SK-MEL-5 (cell line): ENCODE measurements around the gene WDR73. TPM values are rescaled to one million over a fixed set of nuclear protein-coding genes. Genes with fewer than 3 reads are reported as not detected.

ENCODE experiments used
- DNase-seq: peaks from one replicate; pipeline ENCODE4 v3.0.0-alpha.2; 2016; ENCODE audit warnings: low read depth, low spot score
- in situ Hi-C: cut with HindIII; loops from 2 replicates; pipeline ENCODE4 v1.10.0; 2016; ENCODE audit warnings: low sequenced_read_pairs, high pct_unique_total_duplicates, low pct_unique_long_range_greater_than_20kb
- total RNA-seq: library from RNA; depleted of rRNA; stranded (reverse); fragments of >200 nt; shearing (Covaris generic); gene quantifications from 2 replicates; pipeline ENCODE4 v1.2.3, GENCODE V29; 2014

WDR73 gene
- total RNA-seq, 1 experiment from 2014 or later: 31.5 TPM

DNA sequence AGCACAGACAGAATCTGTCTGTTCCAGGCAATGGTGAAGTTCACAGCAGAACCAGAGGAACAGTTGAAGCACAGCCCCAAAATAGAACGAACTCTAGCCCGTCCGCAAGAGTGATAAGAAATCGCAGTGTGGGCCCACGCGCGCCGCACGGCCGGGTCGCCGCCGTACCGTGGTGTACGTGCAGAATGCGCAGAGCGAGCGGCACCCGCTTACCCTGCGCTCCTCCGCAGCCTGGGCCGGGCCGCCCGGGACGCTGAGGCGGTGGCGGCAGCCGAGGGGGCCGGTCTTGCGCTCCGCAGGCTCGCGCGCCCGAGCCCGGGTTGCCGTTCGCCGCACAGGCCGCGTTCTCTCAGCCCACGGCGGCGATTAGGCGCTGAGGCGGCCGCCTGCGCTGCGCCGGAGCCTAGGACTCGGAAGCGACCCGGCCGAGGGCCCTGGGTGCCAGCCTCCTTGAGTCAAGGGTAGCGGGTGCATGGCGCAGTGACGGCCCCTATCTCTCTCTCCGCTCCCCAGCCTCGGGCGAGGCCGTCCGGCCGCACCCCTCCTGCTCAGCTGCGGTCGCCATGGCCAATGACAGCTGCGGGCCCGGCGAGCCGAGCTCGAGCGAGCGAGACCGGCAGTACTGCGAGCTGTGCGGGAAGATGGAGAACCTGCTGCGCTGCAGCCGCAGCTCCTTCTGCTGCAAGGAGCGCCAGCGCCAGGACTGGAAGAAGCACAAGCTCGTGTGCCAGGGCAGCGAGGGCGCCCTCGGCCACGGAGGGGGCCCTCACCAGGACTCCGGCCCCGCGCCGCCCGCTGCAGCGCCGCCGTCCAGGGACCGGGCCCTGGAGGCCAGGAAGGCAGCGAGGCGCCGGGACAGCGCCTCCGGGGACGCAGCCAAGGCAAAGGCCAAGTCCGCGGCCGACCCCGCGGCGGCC is 20.5 kb downstream of the WDR73 start:
- in situ Hi-C loops: no loop called here
- peak; percentile 11 for DNase-seq

DNA sequence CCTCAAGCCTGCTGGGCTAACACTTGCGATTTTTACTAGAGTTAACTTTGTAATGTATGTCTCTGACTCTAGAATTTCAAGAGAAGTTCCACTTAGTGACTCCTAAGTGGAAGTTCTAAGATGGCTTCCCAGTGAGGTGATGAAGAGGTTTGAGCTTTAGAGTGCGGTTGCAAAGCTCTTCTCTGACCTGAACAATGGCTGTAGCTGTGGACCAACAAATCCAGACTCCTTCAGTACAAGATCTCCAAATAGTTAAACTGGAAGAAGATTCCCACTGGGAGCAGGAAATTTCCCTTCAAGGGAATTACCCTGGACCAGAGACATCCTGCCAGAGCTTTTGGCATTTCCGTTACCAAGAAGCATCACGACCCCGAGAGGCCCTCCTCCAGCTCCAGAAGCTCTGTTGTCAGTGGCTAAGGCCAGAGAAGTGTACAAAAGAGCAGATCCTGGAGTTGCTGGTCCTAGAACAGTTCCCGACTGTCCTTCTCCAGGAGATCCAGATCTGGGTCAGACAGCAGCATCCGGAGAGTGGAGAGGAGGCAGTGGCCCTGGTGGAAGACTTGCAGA is 22.3 kb downstream of the WDR73 start:
- no peak for DNase-seq
- in situ Hi-C loops: no loop called here

DNA sequence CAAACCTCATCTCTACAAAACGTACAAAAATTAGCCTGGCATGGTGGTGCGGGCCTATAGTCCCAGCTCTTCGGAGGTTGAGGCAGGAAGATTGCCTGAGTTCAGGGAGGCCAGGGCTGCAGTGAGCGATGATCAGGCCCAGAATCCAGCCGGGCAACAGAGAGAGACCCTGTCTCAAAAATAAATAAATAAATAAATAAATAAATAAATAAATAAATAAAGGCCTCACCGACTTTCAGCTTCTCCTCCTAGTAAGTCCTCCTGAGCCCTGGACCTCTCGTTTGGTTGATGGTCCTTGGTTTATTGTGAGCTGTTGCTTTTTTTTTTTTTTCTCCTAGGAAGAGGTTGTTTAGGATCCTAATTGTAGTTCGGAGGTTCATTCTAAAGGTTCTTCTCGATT is 25.1 kb downstream of the WDR73 start:
- no peak for DNase-seq
- in situ Hi-C loops: no loop called here

DNA sequence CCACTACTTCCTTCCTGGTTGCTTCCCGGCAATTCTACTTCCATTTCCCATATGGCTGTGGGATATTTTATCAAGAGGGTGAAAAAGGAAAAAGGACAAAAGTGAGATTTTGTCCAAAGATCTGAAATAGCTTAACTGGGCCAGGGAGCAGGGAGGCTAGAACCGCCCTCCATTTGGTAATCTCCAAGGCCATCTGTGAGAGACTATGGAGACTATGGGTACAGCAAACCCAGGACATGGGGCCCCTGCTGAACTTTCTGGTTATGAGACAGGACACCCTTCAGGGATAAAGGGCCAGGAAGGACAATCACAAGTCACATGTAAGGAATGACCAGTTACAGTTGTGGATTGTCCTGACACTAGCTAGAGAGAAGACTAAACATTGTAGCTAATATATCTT is 29.0 kb downstream of the WDR73 start:
- in situ Hi-C loops: no loop called here
- DNase-seq: no peak

DNA sequence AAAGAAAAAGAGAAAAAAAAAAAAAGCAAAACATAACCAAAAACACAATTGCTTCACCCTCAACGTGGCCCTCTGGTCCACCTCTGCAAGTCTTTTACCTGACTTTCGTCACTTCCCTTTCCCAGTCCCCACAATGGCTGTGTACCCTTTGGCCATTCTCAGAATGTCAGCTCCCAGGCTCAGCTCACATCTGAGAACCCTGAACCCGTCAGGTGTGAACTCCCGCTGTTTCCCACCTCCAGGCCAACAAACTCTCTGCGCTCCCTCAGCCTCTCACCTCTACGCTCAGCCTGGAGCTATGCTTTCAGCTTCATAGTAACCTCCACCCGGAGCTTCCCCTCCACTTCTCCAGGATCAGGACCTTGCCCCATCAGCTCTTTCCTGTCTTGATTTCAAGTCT is 29.7 kb downstream of the WDR73 start:
- no peak for DNase-seq
- in situ Hi-C loops: no loop called here

DNA sequence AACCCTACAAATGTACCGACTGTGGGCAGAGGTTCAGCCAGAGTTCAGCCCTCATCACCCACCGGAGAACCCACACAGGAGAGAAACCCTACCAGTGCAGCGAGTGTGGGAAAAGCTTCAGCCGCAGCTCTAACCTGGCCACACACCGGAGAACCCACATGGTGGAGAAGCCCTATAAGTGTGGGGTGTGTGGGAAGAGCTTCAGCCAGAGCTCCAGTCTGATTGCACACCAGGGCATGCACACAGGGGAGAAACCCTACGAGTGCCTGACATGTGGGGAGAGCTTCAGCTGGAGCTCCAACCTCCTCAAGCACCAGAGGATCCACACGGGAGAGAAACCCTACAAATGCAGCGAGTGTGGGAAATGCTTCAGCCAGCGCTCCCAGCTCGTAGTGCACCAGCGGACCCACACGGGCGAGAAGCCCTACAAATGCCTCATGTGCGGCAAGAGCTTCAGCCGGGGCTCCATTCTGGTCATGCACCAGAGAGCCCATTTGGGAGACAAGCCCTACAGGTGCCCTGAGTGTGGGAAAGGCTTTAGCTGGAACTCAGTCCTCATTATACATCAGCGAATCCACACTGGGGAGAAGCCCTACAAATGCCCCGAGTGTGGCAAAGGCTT is 32.6 kb downstream of the WDR73 start:
- DNase-seq: no peak
- in situ Hi-C loops: no loop called here

DNA sequence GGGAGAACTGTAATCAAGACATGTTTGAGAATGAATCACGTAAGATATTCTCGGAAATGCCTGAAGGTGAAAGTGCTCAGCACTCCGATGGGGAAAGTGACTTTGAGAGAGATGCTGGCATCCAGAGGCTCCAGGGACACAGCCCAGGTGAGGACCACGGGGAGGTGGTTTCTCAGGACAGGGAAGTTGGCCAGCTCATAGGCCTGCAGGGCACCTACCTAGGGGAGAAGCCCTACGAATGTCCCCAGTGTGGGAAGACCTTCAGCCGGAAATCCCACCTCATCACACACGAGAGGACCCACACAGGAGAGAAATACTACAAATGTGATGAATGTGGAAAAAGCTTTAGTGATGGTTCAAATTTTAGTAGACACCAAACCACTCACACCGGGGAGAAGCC is 33.5 kb downstream of the WDR73 start:
- no peak for DNase-seq
- in situ Hi-C loops: no loop called here

DNA sequence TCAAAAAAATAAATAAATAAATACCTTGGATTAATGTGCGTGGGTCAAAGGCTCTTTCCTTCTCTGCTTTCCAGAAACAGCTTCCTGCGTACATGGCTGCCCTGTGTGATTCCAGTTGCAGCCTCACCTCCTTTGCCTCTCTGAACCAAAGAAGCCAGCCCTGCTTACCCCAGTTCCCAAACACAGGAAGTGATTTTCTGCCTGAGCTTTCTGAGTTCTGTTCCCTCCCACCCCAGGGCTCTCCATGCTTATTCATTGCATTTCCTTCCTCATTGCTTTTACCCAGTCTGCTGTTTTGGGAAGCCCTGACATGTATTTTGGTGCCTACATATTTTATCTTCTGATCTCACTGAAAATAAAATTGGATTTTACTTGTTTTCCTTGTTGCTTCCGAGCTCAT is 37.8 kb downstream of the WDR73 start:
- in situ Hi-C loops: no loop called here
- DNase-seq: no peak

DNA sequence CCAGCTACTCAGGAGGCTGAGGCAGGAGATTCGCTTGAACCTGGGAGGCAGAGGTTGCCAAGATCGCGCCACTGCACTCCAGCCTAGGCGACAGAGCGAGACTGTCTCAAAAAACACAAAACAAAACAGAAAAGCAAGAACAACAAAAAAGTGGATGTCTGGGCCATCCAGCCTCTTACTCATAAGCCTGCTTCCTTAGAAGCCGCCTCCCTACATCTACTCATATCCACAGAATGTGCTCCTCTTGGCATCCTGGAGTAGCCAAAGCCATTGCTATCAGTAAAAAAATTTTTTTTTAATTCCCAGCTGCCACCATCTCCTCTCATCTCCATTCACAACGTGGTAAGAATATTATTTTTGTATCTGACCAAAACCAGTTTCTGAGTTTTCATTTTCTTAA is 42.5 kb downstream of the WDR73 start:
- no peak for DNase-seq
- in situ Hi-C loops: no loop called here

DNA sequence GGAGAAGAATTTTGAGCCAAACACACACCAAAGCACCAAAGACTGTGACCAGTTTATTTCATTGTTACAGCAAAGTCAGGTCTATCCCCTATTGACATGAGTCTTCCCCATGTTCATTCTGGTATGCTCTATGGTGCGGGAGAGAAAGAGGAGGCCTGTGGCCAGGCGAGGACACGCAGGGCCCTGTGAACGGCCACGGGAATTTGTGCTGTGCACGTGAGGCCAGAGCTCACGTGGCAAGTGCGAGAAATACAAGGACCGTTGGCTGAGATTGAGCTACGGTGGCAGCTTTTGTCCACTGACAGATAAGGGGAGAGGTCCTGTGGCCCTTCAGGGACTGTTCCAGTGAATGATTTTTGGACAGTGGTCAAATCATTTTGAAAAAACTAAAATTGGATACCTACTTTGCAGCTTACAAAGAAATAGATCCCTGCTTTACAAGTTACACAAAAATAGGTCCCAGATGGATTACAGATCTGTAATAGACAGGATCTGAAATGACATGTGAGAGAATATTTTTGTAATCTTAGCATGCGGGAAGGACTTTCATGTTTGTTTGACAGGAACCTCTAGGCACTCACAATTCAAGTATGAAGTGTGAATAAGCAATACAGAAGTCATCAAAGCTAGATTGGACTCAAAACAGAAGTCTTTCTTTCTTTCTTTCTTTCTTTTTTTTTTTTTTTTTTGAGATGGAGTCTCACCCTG is 44.1 kb downstream of the WDR73 start:
- DNase-seq: no peak
- in situ Hi-C loops: no loop called here

DNA sequence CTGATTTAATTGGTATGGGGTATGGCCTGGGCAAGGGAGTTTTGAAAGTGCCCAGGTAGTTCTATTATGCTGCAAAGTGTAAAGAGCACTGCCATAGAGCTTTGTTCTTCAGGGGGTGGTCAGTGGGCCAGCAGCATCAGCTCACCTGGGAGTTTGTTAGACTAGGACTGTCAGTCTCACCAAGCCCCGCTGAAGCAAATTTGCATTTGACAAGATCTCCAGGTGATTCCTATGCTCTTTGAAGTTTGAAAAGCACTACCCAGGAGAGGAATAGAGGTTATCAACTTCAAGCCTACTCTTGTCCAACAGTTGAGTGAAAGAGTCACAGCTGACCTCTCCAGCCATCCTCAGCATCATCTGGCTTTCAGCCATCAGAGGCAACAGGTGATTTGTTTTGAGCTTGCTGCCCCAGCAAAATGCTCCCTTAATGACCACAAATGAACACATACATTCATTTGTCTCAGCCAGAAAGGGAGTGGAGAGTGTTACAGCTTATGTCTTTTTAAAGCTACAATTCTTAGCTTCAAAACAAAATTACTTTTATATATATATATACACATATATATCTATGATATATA is 45.3 kb downstream of the WDR73 start:
- no peak for DNase-seq
- in situ Hi-C loops: no loop called here

DNA sequence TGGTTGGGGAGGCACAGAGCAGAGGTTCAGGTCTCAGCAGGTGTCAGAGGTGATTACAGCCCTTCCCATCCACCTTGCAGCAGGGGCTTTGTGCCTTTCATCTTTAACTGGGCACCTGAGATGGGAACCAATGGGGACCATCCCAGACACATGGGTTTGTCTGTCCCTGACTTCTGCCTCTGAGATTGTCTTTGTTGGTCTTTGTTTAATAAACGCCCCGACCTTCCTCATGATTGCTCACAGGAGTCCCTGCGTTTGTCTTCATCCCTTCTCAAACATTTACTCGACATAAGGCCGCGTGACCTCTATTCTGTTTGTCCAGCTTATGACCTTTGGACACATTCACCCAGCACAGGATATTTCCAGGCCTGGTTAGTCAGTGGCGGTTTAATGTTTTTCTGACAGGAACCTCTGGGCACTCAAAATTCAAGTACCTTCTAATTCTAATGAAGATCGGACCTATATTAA is 47.4 kb downstream of the WDR73 start:
- DNase-seq: no peak
- in situ Hi-C loops: no loop called here

DNA sequence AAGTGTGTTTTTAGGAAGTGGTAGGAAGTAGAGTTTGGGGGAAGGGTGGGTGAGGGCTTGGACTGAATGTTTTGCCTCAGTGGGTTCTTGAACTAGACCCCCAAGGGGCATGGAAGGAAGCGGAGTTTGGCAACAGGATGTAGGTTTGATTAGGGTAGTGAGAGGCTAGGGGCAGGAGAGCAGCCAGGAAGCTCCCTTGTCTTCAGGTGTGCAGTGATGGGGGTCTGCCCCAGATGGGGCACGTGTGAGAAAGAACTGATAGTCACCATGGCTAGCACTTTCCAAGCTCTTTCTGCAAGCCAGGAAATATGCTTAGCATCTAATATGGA is 48.6 kb downstream of the WDR73 start:
- no peak for DNase-seq
- in situ Hi-C loops: no loop called here

DNA sequence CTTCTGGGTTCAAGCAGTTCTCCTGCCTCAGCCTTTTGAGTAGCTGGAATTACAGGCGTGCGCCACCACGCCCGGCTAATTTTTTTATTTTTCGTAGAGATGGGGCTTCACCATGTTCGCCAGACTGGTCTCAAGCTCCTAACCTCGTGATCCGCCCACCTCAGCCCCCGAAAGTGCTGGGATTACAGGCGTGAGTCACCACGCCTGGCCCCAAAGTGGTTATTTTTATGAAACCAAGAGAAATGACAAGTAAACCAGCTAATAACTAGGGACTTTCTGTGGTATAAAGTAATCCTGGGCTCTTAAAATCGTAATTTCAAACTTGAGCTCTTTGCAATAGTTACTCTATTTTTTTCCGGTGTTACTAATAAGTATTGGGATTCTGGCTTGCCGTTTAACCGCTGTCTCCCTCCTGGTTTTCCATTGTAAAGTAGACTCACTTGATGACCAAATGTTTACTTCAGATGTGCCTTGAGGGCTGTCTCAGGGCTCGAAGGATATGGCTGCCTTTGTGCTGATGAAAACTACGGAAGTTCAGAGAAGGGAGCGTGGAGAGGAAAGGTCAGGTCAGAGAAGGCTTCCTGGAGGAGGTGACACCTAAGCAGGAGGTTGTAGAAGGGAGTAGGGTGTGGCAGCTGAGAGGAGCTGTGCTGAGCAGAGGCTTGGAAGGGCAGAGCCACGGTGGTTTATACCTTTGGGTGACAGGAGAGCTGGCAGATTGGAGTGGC is 49.1 kb downstream of the WDR73 start:
- in situ Hi-C loops: no loop called here
- no peak for DNase-seq

DNA sequence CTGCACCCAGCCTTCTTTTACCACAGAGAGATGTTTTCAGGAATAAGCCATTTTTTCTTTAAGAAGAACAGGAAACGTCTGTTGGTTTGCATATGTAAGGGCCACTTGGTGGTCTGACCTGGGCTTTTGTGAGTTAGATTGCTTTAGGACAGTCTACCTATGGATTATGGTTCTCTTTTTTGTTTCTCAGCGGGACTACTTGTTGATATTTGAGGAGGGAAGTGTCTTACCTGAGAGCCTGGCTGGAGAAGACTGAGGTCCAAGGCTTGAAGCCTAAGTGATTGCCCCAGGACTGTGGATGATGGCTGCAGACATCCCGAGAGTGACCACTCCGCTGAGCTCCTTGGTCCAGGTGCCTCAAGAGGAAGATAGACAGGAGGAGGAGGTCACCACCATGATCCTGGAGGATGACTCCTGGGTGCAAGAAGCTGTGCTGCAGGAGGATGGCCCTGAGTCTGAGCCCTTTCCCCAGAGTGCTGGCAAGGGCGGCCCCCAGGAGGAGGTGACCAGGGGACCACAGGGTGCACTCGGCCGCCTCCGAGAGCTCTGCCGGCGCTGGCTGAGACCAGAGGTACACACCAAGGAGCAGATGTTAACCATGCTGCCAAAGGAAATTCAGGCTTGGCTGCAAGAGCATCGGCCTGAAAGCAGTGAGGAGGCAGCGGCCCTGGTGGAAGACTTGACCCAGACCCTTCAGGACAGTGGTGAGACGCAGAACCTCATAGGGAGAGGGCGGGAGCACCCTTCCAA is 50.3 kb downstream of the WDR73 start:
- no peak for DNase-seq
- in situ Hi-C loops: no loop called here

DNA sequence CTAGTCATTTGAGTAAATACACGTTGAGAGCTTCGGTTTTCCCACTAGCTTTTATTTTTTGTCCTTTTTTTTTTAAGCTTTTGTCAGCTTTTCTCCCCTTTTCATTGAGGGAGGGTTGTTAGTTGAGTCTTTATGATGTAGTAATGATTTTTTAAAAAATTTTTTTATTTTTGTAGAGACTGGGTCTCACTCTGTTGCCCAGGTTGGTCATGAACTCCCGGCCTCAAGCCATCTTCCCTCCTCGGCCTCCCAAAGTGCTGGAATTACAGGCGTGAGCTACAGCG is 52.6 kb downstream of the WDR73 start:
- in situ Hi-C loops: no loop called here
- no peak for DNase-seq
